Liver (tissue), 9 donors: ENCODE results near the gene TRPM8. TPM values are rescaled to one million over a fixed set of nuclear protein-coding genes. Genes with fewer than 3 reads are reported as not detected.

Source experiments
- DNase-seq: peaks from one replicate; pipeline ENCODE4 v3.0.0-alpha.2; 2017; ENCODE audit warnings: low spot score
- H3K27ac ChIP-seq, 2 donors: one replicate each; pipeline ENCODE4 v1.7.0; 2013; ENCODE audit warnings: inconsistent platforms in 2 of 2, low read length in 2 of 2, control low read depth in 1 of 2, low read depth in 1 of 2, mild to moderate bottlenecking in 1 of 2
- H3K27me3 ChIP-seq, 4 donors: one replicate each; pipeline versions ENCODE4 v1.6.1 to v1.7.0; 2013; ENCODE audit warnings: low read length in 3 of 4, inconsistent platforms in 1 of 4, mild to moderate bottlenecking in 1 of 4, moderate library complexity in 1 of 4; ENCODE audit not compliant: control insufficient read depth in 4 of 4, insufficient read depth in 4 of 4
- H3K36me3 ChIP-seq, 4 donors: one replicate each; pipeline versions ENCODE4 v1.6.1 to v1.7.0; 2013; ENCODE audit warnings: low read length in 3 of 4, mild to moderate bottlenecking in 3 of 4, low read depth in 1 of 4, moderate library complexity in 1 of 4; ENCODE audit not compliant: control insufficient read depth in 4 of 4, insufficient read depth in 3 of 4
- H3K4me1 ChIP-seq, 4 donors: one replicate each; pipeline versions ENCODE4 v1.6.1 to v1.7.0; 2013; ENCODE audit warnings: low read length in 3 of 4, mild to moderate bottlenecking in 3 of 4, moderate library complexity in 1 of 4; ENCODE audit not compliant: control insufficient read depth in 4 of 4, insufficient read depth in 4 of 4
- H3K4me3 ChIP-seq, 3 donors: one replicate each; pipeline versions ENCODE4 v1.6.1 to v1.7.0; 2013; ENCODE audit warnings: low read length in 3 of 3, control low read depth in 1 of 3, low read depth in 1 of 3, mild to moderate bottlenecking in 1 of 3
- H3K9ac ChIP-seq, 2 donors: one replicate each; pipeline ENCODE4 v1.7.0; 2013; ENCODE audit warnings: low read length in 2 of 2, mild to moderate bottlenecking in 2 of 2, moderate library complexity in 2 of 2, control low read depth in 1 of 2, low read depth in 1 of 2
- H3K9me3 ChIP-seq, 4 donors: one replicate each; pipeline versions ENCODE4 v1.6.1 to v1.7.0; 2013; ENCODE audit warnings: low read length in 3 of 4; ENCODE audit not compliant: control insufficient read depth in 4 of 4
- EGR1 ChIP-seq, 2 donors: IDR thresholded peaks; 2 replicates each; pipeline ENCODE4 v1.6.1; 2016 to 2018; ENCODE audit warnings: antibody characterized with exemption in 2 of 2, low read depth in 2 of 2
- FOXA1 ChIP-seq: IDR thresholded peaks from 2 replicates; pipeline ENCODE4 v1.6.1; 2016; ENCODE audit warnings: antibody characterized with exemption
- FOXA2 ChIP-seq: IDR thresholded peaks from 2 replicates; pipeline ENCODE4 v1.6.1; 2016; ENCODE audit warnings: antibody characterized with exemption
- GABPA ChIP-seq, 2 donors: IDR thresholded peaks in 1 of 2; conservative IDR thresholded peaks in 1 of 2; 2 replicates each; pipeline ENCODE4 v1.6.1; 2016; ENCODE audit warnings: antibody characterized with exemption in 2 of 2, mild to moderate bottlenecking in 1 of 2, moderate library complexity in 1 of 2
- HNF4A ChIP-seq, 2 donors: conservative IDR thresholded peaks; 2 replicates each; pipeline ENCODE4 v1.6.1; 2016; ENCODE audit warnings: antibody characterized with exemption in 2 of 2, mild to moderate bottlenecking in 2 of 2
- HNF4G ChIP-seq: IDR thresholded peaks from 2 replicates; pipeline ENCODE4 v1.6.1; 2016; ENCODE audit warnings: antibody characterized with exemption
- JUND ChIP-seq, 2 donors: IDR thresholded peaks; 2 replicates each; pipeline ENCODE4 v1.6.1; 2016; ENCODE audit warnings: antibody characterized with exemption in 2 of 2
- NR2F2 ChIP-seq: IDR thresholded peaks from 2 replicates; pipeline ENCODE4 v1.6.1; 2016; ENCODE audit warnings: antibody characterized with exemption
- RAD21 ChIP-seq, 2 donors: IDR thresholded peaks; 2 replicates each; pipeline ENCODE4 v1.6.1; 2016; ENCODE audit warnings: antibody characterized with exemption in 2 of 2, mild to moderate bottlenecking in 2 of 2
- REST ChIP-seq: IDR thresholded peaks from 2 replicates; pipeline ENCODE4 v1.6.1; 2016; ENCODE audit warnings: antibody characterized with exemption, mild to moderate bottlenecking
- RXRA ChIP-seq, 2 donors: IDR thresholded peaks; 2 replicates each; pipeline ENCODE4 v1.6.1; 2017 to 2018; ENCODE audit warnings: antibody characterized with exemption in 2 of 2, mild to moderate bottlenecking in 1 of 2
- SP1 ChIP-seq: IDR thresholded peaks from 2 replicates; pipeline ENCODE4 v1.6.1; 2018; ENCODE audit warnings: antibody characterized with exemption, mild to moderate bottlenecking
- TAF1 ChIP-seq: conservative IDR thresholded peaks from 2 replicates; pipeline ENCODE4 v1.6.1; 2016; ENCODE audit warnings: antibody characterized with exemption, mild to moderate bottlenecking
- YY1 ChIP-seq: IDR thresholded peaks from 2 replicates; pipeline ENCODE4 v1.6.1; 2016; ENCODE audit warnings: antibody characterized with exemption, mild to moderate bottlenecking
- WGBS: extraction: QIAGEN DNeasy Blood & Tissue Kit; methylation state at CpG from one replicate; pipeline ENCODE4 v1.1.7; 2013; 5-methylcytosine and 5-hydroxymethylcytosine counted together
- polyA plus RNA-seq, 2 donors: library from polyadenylated mRNA; stranded (reverse) in 1 of 2; unstranded in 1 of 2; fragments of 200-250 nt in 1 of 2; fragments of >200 nt in 1 of 2; fragmentation: Nextera tagmentation in 1 of 2; extraction: Ambion mirVana in 1 of 2; gene quantifications; one replicate each; pipeline versions ENCODE4 v1.2.1 to v1.2.3, GENCODE V29; 2013 to 2015
- total RNA-seq, 2 donors: library from RNA; depleted of rRNA; stranded (reverse); fragments of >200 nt; gene quantifications; one replicate each; pipeline ENCODE4 v1.2.3, GENCODE V29; 2014
- TF ChIP-seq, protein P1 (sequence below): IDR thresholded peaks from 2 replicates; pipeline ENCODE4 v1.6.1; 2016; ENCODE audit warnings: antibody characterized with exemption
- TF ChIP-seq, protein P2 (sequence below): fragments of 150-350 bp; IDR thresholded peaks from 2 replicates; pipeline ENCODE4 v1.5.1; 2017; ENCODE audit warnings: improper control_type of control experiment, low read depth, low read length; ENCODE audit not compliant: missing input control
- TF ChIP-seq, protein P3 (sequence below): IDR thresholded peaks from 2 replicates; pipeline ENCODE4 v1.6.1; 2016; ENCODE audit warnings: antibody characterized with exemption
- TF ChIP-seq, protein P4 (sequence below): IDR thresholded peaks from 2 replicates; pipeline ENCODE4 v1.6.1; 2016; ENCODE audit warnings: antibody characterized with exemption
- donor health status: healthy.
- donor health status: healthy.
- donor health status: healthy.
- donor health status: healthy.
- donor health status: healthy.

Gene TRPM8
- total and polyA plus RNA-seq, 4 donors: 1.1 to 79.2 (median 33.2) TPM

DNA sequence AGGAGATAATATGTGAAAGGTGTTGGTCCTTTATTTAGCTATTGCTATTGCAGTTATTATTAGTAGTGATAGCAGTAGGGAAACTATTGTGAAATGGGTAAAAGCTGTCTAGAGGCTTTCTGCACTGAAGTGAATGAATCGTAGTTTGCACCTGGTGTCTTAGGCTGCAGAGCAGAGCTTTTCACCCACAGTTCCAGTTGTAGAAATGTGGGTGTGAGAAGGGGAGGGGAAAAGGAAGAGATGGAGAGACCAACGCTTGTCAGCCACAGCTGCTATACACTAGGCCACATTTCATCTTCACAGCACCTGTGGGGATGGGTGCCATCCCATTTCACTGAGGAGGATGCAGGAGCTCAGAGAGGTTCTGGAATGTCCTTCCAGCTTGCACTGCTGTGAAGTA, 50.0 kb downstream of the TRPM8 start:
- Histone ChIP-seq H3K27me3 (no peaks in the 10 kb centered on the region), H3K4me1 (peaks cover 2 to 8% (median 4%) of the 10 kb centered on the region in 4 donors), H3K4me3 (no peak overlapping the region), H3K27ac (no peak overlapping the region), H3K36me3 (no peaks in the 10 kb centered on the region), H3K9ac (no peak overlapping the region), H3K9me3 (no peaks in the 10 kb centered on the region)
- 94% methylated on average over 2 of the region's 2 CpGs for WGBS
- no peak for TF ChIP-seq SP1
- TF ChIP-seq, protein P1, sequence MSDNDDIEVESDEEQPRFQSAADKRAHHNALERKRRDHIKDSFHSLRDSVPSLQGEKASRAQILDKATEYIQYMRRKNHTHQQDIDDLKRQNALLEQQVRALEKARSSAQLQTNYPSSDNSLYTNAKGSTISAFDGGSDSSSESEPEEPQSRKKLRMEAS: no peak
- TF ChIP-seq TAF1: no peak
- TF ChIP-seq HNF4G: no peak
- TF ChIP-seq EGR1 (IDR thresholded peaks at IDR 0.05; ENCODE audit: low read depth in 2 of 2): no peak
- TF ChIP-seq REST: no peak
- TF ChIP-seq JUND (IDR thresholded peaks at IDR 0.05): no peak
- TF ChIP-seq, protein P2, sequence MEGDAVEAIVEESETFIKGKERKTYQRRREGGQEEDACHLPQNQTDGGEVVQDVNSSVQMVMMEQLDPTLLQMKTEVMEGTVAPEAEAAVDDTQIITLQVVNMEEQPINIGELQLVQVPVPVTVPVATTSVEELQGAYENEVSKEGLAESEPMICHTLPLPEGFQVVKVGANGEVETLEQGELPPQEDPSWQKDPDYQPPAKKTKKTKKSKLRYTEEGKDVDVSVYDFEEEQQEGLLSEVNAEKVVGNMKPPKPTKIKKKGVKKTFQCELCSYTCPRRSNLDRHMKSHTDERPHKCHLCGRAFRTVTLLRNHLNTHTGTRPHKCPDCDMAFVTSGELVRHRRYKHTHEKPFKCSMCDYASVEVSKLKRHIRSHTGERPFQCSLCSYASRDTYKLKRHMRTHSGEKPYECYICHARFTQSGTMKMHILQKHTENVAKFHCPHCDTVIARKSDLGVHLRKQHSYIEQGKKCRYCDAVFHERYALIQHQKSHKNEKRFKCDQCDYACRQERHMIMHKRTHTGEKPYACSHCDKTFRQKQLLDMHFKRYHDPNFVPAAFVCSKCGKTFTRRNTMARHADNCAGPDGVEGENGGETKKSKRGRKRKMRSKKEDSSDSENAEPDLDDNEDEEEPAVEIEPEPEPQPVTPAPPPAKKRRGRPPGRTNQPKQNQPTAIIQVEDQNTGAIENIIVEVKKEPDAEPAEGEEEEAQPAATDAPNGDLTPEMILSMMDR: no peak
- no peak for TF ChIP-seq RAD21 (IDR thresholded peaks at IDR 0.05)
- no peak for TF ChIP-seq NR2F2
- no peak for TF ChIP-seq FOXA2
- TF ChIP-seq HNF4A (conservative IDR thresholded peaks at IDR 0.05): no peak
- no peak for TF ChIP-seq FOXA1
- TF ChIP-seq, protein P3, sequence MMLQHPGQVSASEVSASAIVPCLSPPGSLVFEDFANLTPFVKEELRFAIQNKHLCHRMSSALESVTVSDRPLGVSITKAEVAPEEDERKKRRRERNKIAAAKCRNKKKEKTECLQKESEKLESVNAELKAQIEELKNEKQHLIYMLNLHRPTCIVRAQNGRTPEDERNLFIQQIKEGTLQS: no peak
- TF ChIP-seq, protein P4, sequence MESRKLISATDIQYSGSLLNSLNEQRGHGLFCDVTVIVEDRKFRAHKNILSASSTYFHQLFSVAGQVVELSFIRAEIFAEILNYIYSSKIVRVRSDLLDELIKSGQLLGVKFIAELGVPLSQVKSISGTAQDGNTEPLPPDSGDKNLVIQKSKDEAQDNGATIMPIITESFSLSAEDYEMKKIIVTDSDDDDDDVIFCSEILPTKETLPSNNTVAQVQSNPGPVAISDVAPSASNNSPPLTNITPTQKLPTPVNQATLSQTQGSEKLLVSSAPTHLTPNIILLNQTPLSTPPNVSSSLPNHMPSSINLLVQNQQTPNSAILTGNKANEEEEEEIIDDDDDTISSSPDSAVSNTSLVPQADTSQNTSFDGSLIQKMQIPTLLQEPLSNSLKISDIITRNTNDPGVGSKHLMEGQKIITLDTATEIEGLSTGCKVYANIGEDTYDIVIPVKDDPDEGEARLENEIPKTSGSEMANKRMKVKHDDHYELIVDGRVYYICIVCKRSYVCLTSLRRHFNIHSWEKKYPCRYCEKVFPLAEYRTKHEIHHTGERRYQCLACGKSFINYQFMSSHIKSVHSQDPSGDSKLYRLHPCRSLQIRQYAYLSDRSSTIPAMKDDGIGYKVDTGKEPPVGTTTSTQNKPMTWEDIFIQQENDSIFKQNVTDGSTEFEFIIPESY: no peak
- TF ChIP-seq YY1: no peak
- TF ChIP-seq GABPA (IDR thresholded peaks at IDR 0.05 in 1 of 2, conservative IDR thresholded peaks at IDR 0.05 in 1 of 2): no peak
- TF ChIP-seq RXRA (IDR thresholded peaks at IDR 0.05): no peak
- DNase-seq: no peak
